UCSD-AML1 (cell line): ENCODE measurements around the gene DOK6.

Source experiments
- DNase-seq: peaks from one replicate; lab custom pipeline; 2025; ENCODE audit not compliant: unreplicated experiment; lab: John Stamatoyannopoulos, UW

The DOK6 gene

DNA sequence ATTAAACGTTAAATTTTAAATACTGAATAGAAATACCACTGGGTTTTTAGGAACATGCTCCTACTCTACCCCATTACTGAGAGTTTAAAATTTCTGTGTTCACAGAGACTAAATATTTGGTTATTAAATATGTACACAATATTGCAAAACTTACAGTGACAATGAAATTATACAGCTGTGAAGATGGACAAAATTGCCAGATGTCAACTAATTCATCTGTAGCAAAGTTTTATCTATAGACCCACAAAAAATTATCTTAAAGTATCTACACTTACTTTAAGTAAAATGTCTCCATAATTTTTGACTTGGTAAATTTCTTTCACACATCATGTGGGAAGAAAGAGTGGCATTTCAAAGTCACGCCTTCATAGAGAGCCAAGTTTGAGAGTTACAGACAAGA is 333.8 kb downstream of the DOK6 start:
- DNase-seq = no peak

DNA sequence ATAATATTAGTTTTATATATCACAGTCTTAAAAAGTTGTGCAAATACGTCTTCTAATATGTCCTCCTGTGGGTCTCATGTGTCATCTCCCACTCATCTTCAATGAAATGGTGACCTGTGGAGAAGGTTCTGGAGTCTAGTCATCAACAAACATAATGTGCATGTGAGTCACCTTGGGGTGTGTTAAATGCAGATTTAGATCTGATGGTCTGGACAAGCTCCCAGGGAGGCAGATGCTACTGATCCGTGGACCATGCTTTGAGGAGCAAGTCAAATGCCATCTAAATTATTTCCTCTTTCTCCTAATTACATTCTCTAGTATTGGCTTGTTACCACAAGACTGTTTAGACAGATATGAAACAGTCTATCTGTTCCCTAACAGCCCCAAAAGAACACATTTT is 336.0 kb downstream of the DOK6 start:
- DNase-seq = no peak

DNA sequence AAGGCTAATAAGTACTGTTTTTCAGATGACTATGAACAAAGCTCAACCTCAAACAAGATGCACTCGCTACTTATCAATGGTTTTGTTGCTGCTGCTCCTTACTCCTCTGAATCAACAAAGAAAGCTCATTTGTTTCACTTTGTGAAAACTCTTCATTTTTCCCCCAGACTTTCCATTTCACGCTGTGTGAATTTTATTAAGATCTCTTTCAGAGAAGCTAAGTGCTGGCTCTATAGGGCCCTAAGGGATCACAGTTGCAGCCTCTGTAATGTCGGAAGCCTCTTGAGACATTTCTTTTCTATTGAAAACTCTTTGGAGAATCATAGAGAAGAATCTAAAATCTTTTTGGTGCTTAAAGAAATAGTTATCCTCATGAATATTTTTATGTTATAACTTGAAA is 337.2 kb downstream of the DOK6 start:
- no peak for DNase-seq

DNA sequence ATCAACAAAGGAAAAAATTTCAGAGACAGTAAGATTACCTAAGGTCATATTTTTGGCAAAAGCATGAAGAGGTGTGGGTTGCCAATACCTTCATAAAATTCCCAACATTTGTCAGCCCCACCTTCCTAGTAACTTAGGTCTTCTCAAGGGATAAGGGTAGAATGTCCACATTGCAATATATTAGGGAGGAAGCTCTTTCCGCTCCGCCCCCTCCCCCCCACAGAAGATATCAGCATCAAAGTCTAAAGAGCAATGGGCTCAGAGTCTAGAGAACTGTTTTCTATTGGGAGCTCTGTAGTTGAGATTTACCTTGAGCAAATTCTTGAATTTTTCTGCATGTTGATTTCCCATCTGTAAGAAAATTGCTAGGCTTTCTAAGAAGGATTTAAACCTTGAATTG is 346.7 kb downstream of the DOK6 start:
- no peak for DNase-seq

DNA sequence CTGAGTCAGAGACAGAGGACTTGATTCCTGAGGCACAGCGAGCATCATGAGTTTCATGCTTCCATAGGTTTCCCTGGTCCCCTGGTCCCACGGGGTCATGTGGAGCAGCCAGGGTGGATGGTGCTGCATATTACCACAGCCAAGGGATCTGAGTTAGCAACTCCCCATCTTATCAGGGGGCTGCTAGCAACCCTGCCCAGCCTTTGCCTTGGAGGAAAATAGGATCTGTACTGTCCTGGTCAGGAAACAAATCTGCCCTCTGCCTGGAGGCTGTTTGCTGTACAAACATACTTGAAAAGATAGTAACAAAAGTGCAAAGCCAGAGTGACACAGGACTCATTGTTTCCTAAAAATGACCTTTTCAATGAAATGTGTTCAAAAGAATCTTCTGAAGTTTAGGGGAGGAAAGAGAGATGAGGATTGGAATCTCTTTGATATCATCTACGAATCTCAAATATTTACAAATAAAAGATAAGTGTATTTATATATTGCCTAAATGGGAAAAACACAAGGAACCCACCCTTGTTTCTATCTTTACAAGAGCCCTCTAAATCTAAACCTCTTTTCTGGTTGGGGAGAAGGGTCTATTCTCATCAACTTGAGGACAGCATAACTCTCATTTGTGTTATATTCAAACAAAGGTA is 352.2 kb downstream of the DOK6 start:
- DNase-seq = no peak

DNA sequence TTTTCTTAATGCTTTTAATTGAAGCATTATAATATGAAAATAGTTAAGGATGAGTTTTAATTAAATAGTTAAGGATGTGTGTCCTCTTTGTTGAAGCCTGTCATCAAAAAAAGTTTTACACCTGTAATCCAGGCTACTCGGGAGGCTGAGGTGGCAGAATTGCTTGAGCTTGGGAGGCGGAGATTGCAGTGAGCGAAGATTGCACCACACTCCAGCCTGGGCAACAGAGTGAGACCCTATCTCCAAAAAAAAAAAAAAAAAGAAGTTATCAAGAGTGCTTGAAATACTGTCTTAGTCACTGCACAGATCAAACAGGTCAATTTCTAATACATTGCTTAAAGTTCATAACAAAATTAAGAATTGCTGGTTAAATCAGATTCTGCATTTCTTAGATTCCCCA is 353.4 kb downstream of the DOK6 start:
- no peak for DNase-seq

DNA sequence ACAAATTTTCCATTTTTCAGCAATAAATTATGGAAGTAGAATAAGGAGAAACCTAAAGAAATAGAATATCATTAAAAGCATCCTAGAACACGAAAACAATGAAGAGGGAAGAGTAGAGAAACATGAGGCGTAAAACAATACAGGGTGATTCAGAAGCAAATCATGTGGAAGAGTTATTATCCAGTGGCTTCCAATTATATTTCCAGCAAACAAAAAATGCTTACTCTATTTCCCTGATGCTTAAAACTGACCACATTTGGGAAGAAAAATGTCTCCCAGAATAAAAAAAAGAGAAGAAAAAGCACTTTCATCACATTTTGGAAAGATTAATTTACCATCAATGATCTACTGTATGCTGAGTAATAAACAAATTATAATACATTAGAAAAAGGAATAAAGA is 354.4 kb downstream of the DOK6 start:
- no peak for DNase-seq

DNA sequence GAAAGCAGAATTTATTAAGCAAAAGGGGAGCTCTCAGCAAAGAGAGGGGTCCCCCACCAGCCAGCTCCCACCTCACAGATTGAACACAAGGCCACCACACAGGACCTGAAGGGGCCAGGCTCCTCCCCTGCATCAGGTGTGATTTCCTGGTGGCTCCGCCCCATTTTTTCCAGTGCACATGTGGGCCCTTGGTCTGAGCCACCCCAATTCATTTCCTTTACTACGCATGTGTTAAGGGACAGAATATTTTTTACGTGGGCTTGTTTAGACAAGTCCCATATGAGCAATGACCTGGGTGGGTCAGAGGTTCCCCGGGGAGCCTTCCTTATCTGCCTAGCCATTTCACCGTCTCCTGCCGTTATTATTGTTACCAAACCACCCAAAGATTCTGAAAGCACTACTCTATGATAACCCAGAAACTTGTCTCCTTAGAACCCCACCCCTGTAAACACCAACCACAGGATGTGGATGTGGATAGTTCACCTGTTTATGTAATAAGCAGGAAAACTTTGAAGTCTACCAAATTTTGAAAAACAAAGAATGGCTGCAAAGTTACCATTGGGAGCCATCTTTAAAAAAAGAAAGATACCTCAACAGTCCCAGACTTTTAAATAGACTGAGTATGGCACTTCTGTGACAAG is 355.3 kb downstream of the DOK6 start:
- DNase-seq = no peak

DNA sequence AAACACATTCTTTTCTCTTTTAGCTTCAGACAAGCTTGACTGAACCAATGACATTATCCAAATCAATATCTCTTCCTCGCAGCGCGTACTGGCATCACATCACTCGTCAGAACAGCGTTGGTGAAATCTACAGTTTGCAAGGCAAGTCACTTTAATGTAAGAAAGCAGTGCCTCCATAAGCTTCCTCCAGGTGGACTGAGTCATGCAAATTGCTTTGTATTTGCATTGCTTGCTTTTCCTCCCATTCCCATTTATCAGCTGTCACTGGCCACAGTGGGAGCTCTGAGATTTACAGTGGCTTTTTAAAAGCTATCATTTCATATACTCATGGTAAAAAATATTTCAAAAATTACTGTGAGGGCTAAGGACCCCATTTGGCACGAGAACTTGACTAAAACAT is 357.0 kb downstream of the DOK6 start:
- no peak for DNase-seq

DNA sequence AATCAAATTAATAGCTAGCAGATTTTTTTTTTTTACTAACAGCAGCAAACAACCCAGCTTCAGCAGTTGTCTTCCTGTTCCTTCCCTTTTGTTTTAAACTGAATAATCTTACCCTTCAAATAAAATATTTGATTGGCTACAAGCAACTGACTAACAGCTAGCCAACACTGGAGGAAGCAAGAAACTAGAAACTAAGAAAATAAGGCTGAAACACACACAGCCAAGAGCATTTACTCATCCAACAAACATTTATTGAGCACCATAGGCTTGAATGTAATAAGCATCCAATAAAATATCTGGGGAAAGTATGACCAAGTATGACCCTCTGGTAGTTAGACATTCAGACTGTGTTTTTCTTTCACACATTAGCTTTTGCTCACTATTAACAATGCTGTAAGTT is 357.8 kb downstream of the DOK6 start:
- no peak for DNase-seq

DNA sequence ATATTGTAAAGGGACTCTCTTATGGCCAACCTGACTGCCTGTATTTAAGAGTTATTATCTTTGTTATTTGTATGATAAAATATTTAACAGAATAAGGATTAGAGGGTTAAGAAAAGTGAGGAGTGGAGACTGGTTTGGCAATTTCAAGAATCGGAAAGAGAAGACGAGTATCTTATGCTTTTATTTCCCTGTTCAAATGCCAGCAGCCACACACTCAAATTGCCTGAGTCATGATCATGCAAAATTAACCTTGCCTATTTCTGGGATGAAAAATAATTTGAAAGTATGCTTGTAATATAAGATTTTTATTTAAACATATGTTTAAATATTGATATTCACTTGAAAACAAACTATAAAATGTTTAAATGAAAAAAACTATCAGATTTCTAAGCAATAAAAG is 358.4 kb downstream of the DOK6 start:
- no peak for DNase-seq

DNA sequence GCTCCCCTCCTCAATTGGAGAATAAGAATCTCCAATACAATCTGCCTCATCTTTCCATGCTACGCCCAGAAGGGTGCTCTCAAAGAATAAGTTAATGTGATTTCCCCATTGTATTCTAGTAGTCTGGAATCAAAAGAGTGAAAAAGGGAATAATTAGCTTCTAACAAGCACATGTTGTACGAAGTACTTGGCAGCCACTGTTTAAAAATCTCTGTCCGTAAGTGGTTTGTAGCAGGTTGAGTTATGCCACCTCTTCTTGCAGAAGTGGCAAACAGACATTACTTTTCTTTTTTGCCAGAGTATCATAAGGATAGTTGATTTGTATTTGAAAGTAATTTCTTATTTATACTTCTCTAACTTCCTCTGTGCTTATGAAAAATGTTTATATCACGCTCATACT is 362.3 kb downstream of the DOK6 start:
- DNase-seq = no peak

DNA sequence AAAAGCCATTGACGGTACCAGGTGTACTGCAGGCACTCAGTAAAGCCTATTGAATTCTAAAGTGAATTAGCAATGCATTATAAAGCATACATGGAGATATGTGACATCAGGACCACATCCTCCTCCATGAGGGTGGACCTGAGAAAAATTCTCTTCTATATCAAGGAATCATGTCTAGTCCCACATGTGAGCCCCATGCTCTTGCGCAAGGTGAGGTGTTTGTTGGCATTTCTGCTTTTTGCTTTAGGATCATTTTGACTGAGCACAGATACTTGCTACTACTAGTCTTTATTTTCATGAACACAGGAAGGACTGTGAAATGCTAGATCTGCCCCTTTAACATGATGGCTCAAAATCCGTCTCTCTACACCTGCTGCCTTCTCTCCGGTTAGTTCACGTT is 363.1 kb downstream of the DOK6 start:
- no peak for DNase-seq

DNA sequence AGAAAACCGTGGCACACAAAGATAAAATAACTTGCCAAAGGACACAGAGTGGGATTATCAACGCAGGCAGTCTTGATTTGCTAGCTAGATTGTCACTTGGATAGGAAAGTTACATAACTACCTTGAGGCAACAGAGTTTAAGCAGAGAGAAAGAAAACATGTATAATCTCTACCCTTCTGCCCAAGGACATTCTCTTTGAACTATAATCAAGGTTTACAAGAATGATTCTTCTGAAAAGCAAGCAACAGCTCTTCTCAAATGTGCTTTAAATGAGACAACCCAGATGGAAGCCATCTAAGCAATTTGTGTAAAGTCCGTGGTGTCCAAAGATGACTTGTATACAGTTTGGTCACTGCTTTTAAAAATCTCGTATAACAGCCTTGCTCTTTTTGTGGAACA is 369.6 kb downstream of the DOK6 start:
- no peak for DNase-seq

DNA sequence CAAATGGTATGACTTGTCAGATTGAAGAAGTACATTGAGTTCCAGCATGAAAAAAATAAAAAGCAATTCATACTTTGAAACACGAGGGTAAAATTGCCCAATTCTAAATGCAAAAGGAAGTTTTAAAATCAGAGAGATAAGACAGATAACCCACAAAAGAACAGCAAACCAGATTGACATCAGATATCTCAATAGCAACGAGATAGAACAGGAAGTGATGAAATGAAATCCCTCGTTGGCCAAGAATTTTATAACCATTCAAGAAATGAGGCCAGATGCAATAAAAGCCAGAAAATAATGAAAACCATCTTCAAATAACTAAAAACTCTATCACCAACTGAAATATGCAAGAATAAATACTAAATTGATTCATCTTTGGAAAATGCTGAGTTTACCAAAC is 374.1 kb downstream of the DOK6 start:
- no peak for DNase-seq

DNA sequence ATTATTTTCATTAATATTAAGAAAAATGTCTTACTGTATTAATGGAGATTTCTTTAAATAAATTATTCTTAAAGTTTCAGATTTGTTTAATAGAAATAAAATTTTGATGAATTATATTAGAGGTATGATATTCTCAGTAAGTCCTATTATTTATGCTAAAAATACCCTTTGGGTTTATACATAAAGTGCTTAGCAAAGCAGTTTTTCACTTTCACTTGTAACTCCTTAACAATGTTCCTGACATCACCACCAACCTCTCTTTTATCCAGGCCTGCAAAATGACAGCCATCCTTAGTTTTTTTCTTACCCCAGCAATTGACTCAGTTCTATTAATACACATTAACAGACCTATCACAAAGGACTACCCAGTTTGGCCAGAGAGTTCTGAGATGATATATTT is 376.6 kb downstream of the DOK6 start:
- no peak for DNase-seq

DNA sequence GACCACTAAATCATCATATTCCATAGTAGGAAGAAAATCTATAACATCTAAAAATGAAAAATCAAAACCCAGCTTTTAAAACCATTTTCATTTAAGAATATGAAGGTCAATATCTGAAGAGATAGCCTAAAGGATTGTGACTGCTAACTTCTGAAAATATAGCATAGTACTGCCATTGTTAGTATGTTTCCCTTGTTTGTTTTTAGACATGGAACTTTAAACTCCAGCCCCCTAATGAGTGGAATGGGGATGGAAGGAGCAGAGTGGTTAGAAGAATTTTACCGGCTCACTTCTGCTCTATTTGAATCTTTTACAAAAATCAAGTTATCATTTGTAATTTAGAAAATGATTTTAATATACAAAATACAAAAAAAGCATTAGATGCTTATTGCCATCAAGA is 378.0 kb downstream of the DOK6 start:
- DNase-seq = no peak

DNA sequence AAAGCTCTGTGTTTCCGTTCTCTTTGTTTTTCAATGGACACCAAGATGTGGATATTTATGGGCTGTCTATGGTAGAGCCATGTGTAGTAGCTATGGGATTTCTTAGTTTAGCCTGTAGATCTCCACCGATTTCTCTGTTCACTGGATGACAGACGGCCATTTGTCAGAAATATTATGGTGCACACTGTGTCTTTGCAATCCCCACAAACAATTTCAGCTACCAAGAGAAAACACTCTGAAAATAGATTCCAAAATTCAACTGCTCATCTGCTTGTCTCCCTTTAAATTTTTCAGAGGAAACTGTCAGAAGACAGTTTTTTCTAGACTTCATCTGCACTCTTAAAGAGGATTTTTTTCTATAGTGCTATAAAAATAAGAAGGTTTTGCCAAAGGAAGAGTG is 380.2 kb downstream of the DOK6 start:
- DNase-seq = no peak

DNA sequence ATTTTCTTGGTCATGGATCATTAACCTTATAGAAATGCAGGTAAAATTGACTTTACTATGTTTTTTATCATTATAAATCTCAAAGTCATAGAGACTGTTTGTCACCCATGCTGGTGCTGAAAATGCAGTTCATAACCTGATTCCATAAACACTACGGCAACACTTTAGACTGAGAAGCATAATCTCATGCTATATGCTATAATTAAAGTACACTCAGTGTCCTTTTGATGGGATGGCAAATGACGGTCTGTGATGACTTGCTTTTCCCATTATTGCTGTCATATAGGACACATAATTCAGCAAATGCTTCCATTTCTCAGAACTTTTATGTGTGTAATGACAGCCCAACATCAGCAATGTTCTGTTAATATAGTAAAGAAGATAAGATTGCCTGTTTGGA is 384.1 kb downstream of the DOK6 start:
- no peak for DNase-seq

DNA sequence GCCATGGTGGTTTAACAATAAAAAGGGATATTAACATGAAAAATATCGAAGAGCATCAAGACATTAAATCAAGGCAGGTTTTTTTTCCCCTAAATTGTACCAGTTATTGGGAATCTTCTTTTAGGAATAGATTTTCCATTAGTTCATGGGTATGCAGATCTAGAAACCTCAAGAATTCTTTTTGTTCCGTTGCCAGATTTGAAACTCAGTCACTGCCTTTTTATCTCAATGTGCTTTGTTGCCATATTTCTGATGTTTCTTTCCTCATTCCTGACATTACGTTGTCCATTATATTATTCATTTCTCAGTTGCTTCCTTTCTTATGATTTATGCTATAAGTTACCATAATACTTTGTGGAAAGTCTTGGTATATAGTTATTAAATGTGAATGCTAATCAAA is 384.8 kb downstream of the DOK6 start:
- no peak for DNase-seq

DNA sequence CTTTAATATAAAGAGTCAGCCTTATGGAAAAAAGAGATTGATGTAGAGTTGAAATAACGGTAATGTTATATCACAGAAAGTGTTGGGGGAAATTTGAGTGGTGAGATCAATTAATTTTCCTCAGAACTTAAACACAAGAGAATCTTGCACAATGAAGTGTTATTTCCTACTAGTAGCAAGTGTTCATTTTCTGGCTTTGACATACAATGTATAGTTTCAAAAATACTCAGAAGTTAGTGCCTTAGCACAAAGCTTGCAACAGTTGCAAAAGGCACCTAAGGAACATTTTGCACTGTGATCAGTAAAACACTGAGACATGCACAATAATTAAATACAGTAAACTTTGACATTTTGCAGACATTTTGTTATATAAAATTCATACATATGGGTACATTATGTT is 385.7 kb downstream of the DOK6 start:
- DNase-seq = no peak

DNA sequence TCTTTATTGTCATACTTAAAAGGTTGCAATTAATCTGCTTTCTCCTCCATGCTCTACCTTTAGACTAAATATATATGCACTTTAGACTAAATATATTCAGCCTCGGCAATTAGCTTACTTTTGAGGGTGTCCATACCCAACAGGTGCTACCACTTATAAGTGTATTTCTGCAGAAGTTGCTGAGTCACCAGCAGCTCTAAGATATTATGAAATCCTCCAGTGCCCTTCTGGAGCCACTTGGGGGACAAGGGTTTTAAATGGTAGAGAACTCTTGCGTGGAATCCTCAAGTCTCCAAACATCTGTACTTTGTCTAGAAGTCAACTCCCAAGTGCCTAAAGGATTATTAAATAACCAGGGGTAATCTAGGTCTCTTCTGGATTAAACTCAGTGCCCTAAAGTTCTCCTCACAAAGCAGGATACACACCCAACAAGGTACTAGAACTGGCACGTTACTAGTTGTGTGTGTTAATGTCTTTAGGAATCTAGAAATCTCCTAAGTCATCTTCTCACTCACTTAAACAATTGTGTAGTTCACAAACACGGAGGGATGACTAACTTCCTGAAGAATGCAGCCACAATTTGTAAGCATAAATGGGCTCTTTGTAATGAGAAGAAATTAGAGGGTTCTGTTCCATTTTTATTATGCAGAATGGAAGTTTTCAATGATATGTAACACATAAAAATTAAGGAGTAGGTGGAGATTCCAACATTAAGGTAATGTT is 387.3 kb downstream of the DOK6 start:
- no peak for DNase-seq

DNA sequence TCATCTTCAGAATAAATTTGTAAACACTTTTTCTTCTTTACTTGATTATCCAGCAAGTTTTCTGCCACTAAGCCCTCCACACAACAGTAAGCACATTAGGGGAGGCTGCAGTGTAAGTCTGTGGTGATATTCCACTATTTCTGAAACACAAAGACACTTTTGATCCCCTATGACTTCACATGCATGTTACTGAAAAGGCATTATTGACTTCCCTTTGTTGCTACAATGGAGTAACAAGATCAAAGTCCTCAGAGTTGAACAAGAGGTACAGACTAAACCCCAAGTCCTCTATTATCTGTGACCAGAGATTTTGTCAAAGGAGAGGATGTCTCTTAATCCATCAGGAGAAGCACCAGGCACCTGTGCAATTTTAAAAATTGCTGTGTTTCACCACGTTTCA is 389.1 kb downstream of the DOK6 start:
- no peak for DNase-seq
